WTC11 (cell line): Measurements from ENCODE around the gene GIPC2. TPM values are rescaled to one million over a fixed set of nuclear protein-coding genes. Genes with fewer than 3 reads are reported as not detected.
"Not testable (repeated sequence)": the region's sequence is repeated elsewhere in the genome, so short reads cannot be mapped to it uniquely, and the experiment has no call there.

Source experiments
- ATAC-seq: fragments of 200-7000 bp; cut with Tn5 transposase; 2 replicates; pipeline ENCODE4 v1.10.0; 2021; ENCODE audit warnings: mild to moderate bottlenecking, moderate library complexity
- CTCF ChIA-PET: fragments of 300-600 bp; sonication (Branson Sonifier 250); formaldehyde crosslinking; loops from one replicate; lab custom pipeline; 2021; ENCODE audit warnings: antibody characterized with exemption; lab: Charles Lee
- POLR2A ChIA-PET: fragments of 350-600 bp; sonication (Branson Sonifier 250); formaldehyde crosslinking; loops from one replicate; lab custom pipeline; 2021; ENCODE audit warnings: antibody characterized with exemption; lab: Charles Lee
- DNase-seq: peaks from one replicate; pipeline ENCODE4 v3.0.0; 2021; ENCODE audit warnings: low spot score
- H3K27ac Mint-ChIP-seq: 2 replicates; pipeline ENCODE4 v1.8.0; 2021; ENCODE audit warnings: mixed read lengths
- H3K27me3 Mint-ChIP-seq: 2 replicates; pipeline ENCODE4 v1.8.0; 2021; ENCODE audit warnings: low read depth, mild to moderate bottlenecking, moderate library complexity, mixed read lengths
- H3K36me3 Mint-ChIP-seq: 2 replicates; pipeline ENCODE4 v1.8.0; 2021; ENCODE audit warnings: mixed read lengths
- H3K4me1 Mint-ChIP-seq: 2 replicates; pipeline ENCODE4 v1.8.0; 2022; ENCODE audit warnings: mixed read lengths
- H3K4me3 Mint-ChIP-seq: 2 replicates; pipeline ENCODE4 v1.8.0; 2021; ENCODE audit warnings: mild to moderate bottlenecking, moderate library complexity, mixed read lengths
- H3K9me3 Mint-ChIP-seq: 2 replicates; pipeline ENCODE4 v1.8.0; 2021; ENCODE audit warnings: mixed read lengths
- ATF1 ChIP-seq: sonication (generic); formaldehyde crosslinking; IDR thresholded peaks from 2 replicates; pipeline ENCODE4 v1.8.1; 2023; ENCODE audit warnings: mild to moderate bottlenecking, moderate library complexity, missing genetic modification reagents
- ATF2 ChIP-seq: sonication (generic); formaldehyde crosslinking; IDR thresholded peaks from 2 replicates; pipeline ENCODE4 v1.8.1; 2022; ENCODE audit warnings: low read depth, missing genetic modification reagents, borderline replicate concordance
- CREB1 ChIP-seq: sonication (generic); formaldehyde crosslinking; IDR thresholded peaks from 2 replicates; pipeline ENCODE4 v1.8.0; 2023; ENCODE audit warnings: mild to moderate bottlenecking, missing genetic modification reagents
- CTCF ChIP-seq: fragments of 200-600 bp; IDR thresholded peaks from 2 replicates; pipeline ENCODE4 v1.8.0; 2022; ENCODE audit warnings: antibody characterized with exemption
- E2F1 ChIP-seq: sonication (generic); formaldehyde crosslinking; IDR thresholded peaks from 2 replicates; pipeline ENCODE4 v1.8.0; 2022; ENCODE audit warnings: mild to moderate bottlenecking, missing genetic modification reagents
- ERG ChIP-seq: fragments of 250-450 bp; sonication (Bioruptor Pico); IDR thresholded peaks from 2 replicates; pipeline ENCODE4 v1.8.0; 2021; ENCODE audit warnings: mild to moderate bottlenecking
- ESRRA ChIP-seq: sonication (generic); formaldehyde crosslinking; IDR thresholded peaks from 2 replicates; pipeline ENCODE4 v1.8.1; 2022; ENCODE audit warnings: mild to moderate bottlenecking, missing genetic modification reagents, borderline replicate concordance
- FOXP1 ChIP-seq: sonication (generic); formaldehyde crosslinking; IDR thresholded peaks from 2 replicates; pipeline ENCODE4 v1.8.0; 2022; ENCODE audit warnings: missing genetic modification reagents, mild to moderate bottlenecking, moderate library complexity, borderline replicate concordance
- FOXP4 ChIP-seq: sonication (generic); formaldehyde crosslinking; IDR thresholded peaks from 2 replicates; pipeline ENCODE4 v1.8.0; 2022; ENCODE audit warnings: mild to moderate bottlenecking, missing genetic modification reagents
- IRF2 ChIP-seq: sonication (generic); formaldehyde crosslinking; IDR thresholded peaks from 2 replicates; pipeline ENCODE4 v1.8.0; 2022; ENCODE audit warnings: low read depth, missing genetic modification reagents, borderline replicate concordance
- KAT7 ChIP-seq: sonication (generic); formaldehyde crosslinking; IDR thresholded peaks from 2 replicates; pipeline ENCODE4 v1.8.1; 2023; ENCODE audit warnings: missing genetic modification reagents, mild to moderate bottlenecking, borderline replicate concordance
- MAX ChIP-seq: sonication (generic); formaldehyde crosslinking; IDR thresholded peaks from 2 replicates; pipeline ENCODE4 v1.8.0; 2022; ENCODE audit warnings: mild to moderate bottlenecking, missing genetic modification reagents
- SMAD4 ChIP-seq: sonication (generic); formaldehyde crosslinking; IDR thresholded peaks from 2 replicates; pipeline ENCODE4 v1.8.0; 2022; ENCODE audit warnings: mild to moderate bottlenecking, missing genetic modification reagents
- SOX15 ChIP-seq: fragments of 250-450 bp; sonication (Bioruptor Pico); IDR thresholded peaks from 2 replicates; pipeline ENCODE4 v1.9.0; 2021; ENCODE audit warnings: mild to moderate bottlenecking
- SP1 ChIP-seq: sonication (generic); formaldehyde crosslinking; conservative IDR thresholded peaks from 2 replicates; pipeline ENCODE4 v1.8.1; 2022; ENCODE audit warnings: missing genetic modification reagents
- ZBTB43 ChIP-seq: sonication (generic); formaldehyde crosslinking; IDR thresholded peaks from 2 replicates; pipeline ENCODE4 v1.8.1; 2023; ENCODE audit warnings: mild to moderate bottlenecking, missing genetic modification reagents
- ZNF219 ChIP-seq: sonication (generic); formaldehyde crosslinking; IDR thresholded peaks from 2 replicates; pipeline ENCODE4 v1.8.0; 2023; ENCODE audit warnings: missing genetic modification reagents, mild to moderate bottlenecking, borderline replicate concordance
- ZSCAN18 ChIP-seq: fragments of 250-450 bp; sonication (Bioruptor Pico); IDR thresholded peaks from 2 replicates; pipeline ENCODE4 v2.1.2; 2022; ENCODE audit warnings: mild to moderate bottlenecking, moderate library complexity
- total RNA-seq: library from RNA; stranded (reverse); gene quantifications from 3 replicates; pipeline ENCODE4 v1.2.3, GENCODE V29; 2021

GIPC2 gene
- total RNA-seq, 1 experiment from 2014 or later = 0.83 TPM

GRCh38 chr1:78104322-78104721 lies 58.6 kb downstream of the GIPC2 start:
- H3K36me3 Mint-ChIP-seq = no peaks in the 10 kb centered on the region
- H3K27ac Mint-ChIP-seq = no peak overlapping the region
- peaks cover 10% of the 10 kb centered on the region for H3K4me1 Mint-ChIP-seq
- no peaks in the 10 kb centered on the region for H3K27me3 Mint-ChIP-seq
- DNase-seq = no peak
- CTCF ChIA-PET = interaction anchor here (1.3 kb wide), 1 partner anchor 10 kb away, joined by 7 read pairs; no protein-coding TSS in a partner anchor
- POLR2A ChIA-PET = no interaction called here
- TF ChIP-seq CTCF (no peak), SOX15 (CRISPR knock-in tag) (no peak), KAT7 (CRISPR knock-in tag) (no peak), FOXP4 (CRISPR knock-in tag) (no peak), CREB1 (CRISPR knock-in tag) (no peak), FOXP1 (no peak), ESRRA (CRISPR knock-in tag) (no peak), ATF1 (CRISPR knock-in tag) (no peak), IRF2 (no peak), ZNF219 (CRISPR knock-in tag) (no peak), ZBTB43 (CRISPR knock-in tag) (no peak), SMAD4 (no peak), ERG (CRISPR knock-in tag) (no peak), SP1 (CRISPR knock-in tag) (no peak), ZSCAN18 (no peak), MAX (CRISPR knock-in tag) (no peak), E2F1 (CRISPR knock-in tag) (no peak), ATF2 (CRISPR knock-in tag) (no peak)
- ATAC-seq = no peak
- no peaks in the 10 kb centered on the region for H3K9me3 Mint-ChIP-seq
- no peak overlapping the region for H3K4me3 Mint-ChIP-seq

GRCh38 chr1:78109659-78110058 lies 63.9 kb downstream of the GIPC2 start:
- POLR2A ChIA-PET = not testable (repeated sequence)

More at GRCh38 chr1:78109659-78110058, 63.9 kb downstream of the GIPC2 start:
- H3K36me3 Mint-ChIP-seq, CTCF ChIA-PET, H3K4me1 Mint-ChIP-seq, DNase-seq, ATAC-seq, H3K27ac Mint-ChIP-seq, H3K9me3 Mint-ChIP-seq, H3K4me3 Mint-ChIP-seq, H3K27me3 Mint-ChIP-seq: not testable (repeated sequence)
